Endothelial cell of umbilical vein (primary cell): ENCODE measurements around the gene RXFP4. TPM values are rescaled to one million over a fixed set of nuclear protein-coding genes. Genes with fewer than 3 reads are reported as not detected.

Source experiments
- BruUV-seq: library from RNA; stranded (reverse); fragments of 400-500 nt; replicated peaks from 2 replicates; lab custom pipeline; 2021; lab: Mats Ljungman, UMichigan
- CTCF ChIA-PET: fragments of 300-600, 350-600 bp; sonication (Branson Sonifier 250); formaldehyde crosslinking; loops from one replicate; lab custom pipeline; 2021; ENCODE audit warnings: antibody characterized with exemption, inconsistent platforms; lab: Charles Lee
- POLR2A ChIA-PET: fragments of 300-600, 350-600 bp; sonication (Branson Sonifier 250); formaldehyde crosslinking; loops from one replicate; lab custom pipeline; 2021; ENCODE audit warnings: antibody characterized with exemption, inconsistent platforms; lab: Charles Lee
- DNase-seq: peaks from one replicate; pipeline ENCODE4 v3.0.0-alpha.2; 2011; ENCODE audit warnings: low read depth, low spot score
- FAIRE-seq: peaks from 2 replicates; lab custom pipeline; 2011; peaks lifted over from hg19 to GRCh38; lab: Jason Lieb, UNC
- H2AFZ ChIP-seq: 2 replicates; pipeline ENCODE4 v1.6.0; 2012; ENCODE audit warnings: low read depth, low read length, control low read depth, inconsistent platforms
- H3K27ac ChIP-seq: 2 replicates; pipeline ENCODE4 v1.5.1; 2011; ENCODE audit warnings: low read depth, mild to moderate bottlenecking, control low read depth, low read length, moderate library complexity; ENCODE audit not compliant: insufficient read depth
- H3K27me3 ChIP-seq, 2 experiments: 2 replicates each; pipeline versions ENCODE4 v1.6.0 to v1.6.1; 2011; ENCODE audit warnings: low read length in 2 of 2, mixed read lengths in 1 of 2; ENCODE audit not compliant: control insufficient read depth in 2 of 2, insufficient read depth in 2 of 2
- H3K36me3 ChIP-seq, 2 experiments: 2 replicates in 1 of 2; 3 replicates in 1 of 2; pipeline ENCODE4 v1.5.1; 2011; ENCODE audit warnings: low read length in 2 of 2, mild to moderate bottlenecking in 1 of 2, moderate library complexity in 1 of 2; ENCODE audit not compliant: control insufficient read depth in 2 of 2, insufficient read depth in 2 of 2; ENCODE audit errors: extremely low read depth in 1 of 2
- H3K4me1 ChIP-seq: 3 replicates; pipeline ENCODE4 v1.5.1; 2011; ENCODE audit warnings: mild to moderate bottlenecking, low read length; ENCODE audit not compliant: control insufficient read depth, insufficient read depth; ENCODE audit errors: extremely low read depth
- H3K4me2 ChIP-seq: 2 replicates; pipeline ENCODE4 v1.6.1; 2011; ENCODE audit warnings: low read length, control low read depth, mixed read lengths; ENCODE audit not compliant: insufficient read depth
- H3K4me3 ChIP-seq, 3 experiments: fragments of 200-600 bp in 1 of 3; sonication (generic), shearing (Covaris generic) in 1 of 3; replicated peaks in 1 of 3; 2 replicates each; pipeline ENCODE4 v1.5.1; 2011 to 2016; ENCODE audit warnings: control low read depth in 3 of 3, low read length in 3 of 3, mild to moderate bottlenecking in 2 of 3, inconsistent platforms in 1 of 3, low read depth in 1 of 3, moderate library complexity in 1 of 3; ENCODE audit not compliant: insufficient read depth in 1 of 3
- H3K79me2 ChIP-seq: 2 replicates; pipeline ENCODE4 v1.6.0; 2012; ENCODE audit warnings: low read length, inconsistent platforms; ENCODE audit not compliant: control insufficient read depth, insufficient read depth
- H3K9ac ChIP-seq: replicated peaks from 2 replicates; pipeline ENCODE3; 2011; ENCODE audit warnings: low read length, control low read depth; ENCODE audit not compliant: insufficient read depth; ENCODE audit errors: extremely low read depth
- H3K9me1 ChIP-seq: replicated peaks from 3 replicates; pipeline ENCODE4 v1.6.0; 2011; ENCODE audit warnings: mild to moderate bottlenecking, low read length; ENCODE audit not compliant: control insufficient read depth, insufficient read depth; ENCODE audit errors: extremely low read depth
- H3K9me3 ChIP-seq: replicated peaks from 2 replicates; pipeline ENCODE4 v1.5.1; 2012; ENCODE audit warnings: low read length, inconsistent platforms; ENCODE audit not compliant: control insufficient read depth, insufficient read depth
- H4K20me1 ChIP-seq: replicated peaks from 2 replicates; pipeline ENCODE3; 2011; ENCODE audit warnings: mild to moderate bottlenecking, low read length; ENCODE audit not compliant: control insufficient read depth, insufficient read depth; ENCODE audit errors: extremely low read depth
- FOS ChIP-seq: IDR thresholded peaks from 2 replicates; pipeline ENCODE4 v1.6.1; 2011; ENCODE audit warnings: mild to moderate bottlenecking, low read length, moderate library complexity, borderline replicate concordance; ENCODE audit not compliant: insufficient read depth
- GATA2 ChIP-seq: IDR thresholded peaks from 2 replicates; pipeline ENCODE4 v1.7.0; 2011; ENCODE audit warnings: low read depth, mild to moderate bottlenecking, moderate library complexity, mixed read lengths, low read length; ENCODE audit not compliant: insufficient read length, insufficient read depth
- JUN ChIP-seq: IDR thresholded peaks from 2 replicates; pipeline ENCODE4 v1.6.1; 2011; ENCODE audit warnings: borderline replicate concordance, low read depth; ENCODE audit not compliant: insufficient read length, insufficient read depth
- MYC ChIP-seq: IDR thresholded peaks from one replicate; pipeline ENCODE4 v1.6.1; 2011; ENCODE audit warnings: mild to moderate bottlenecking, low read depth, low read length
- POLR2A ChIP-seq: IDR thresholded peaks from 2 replicates; pipeline ENCODE4 v1.6.1; 2012; ENCODE audit warnings: low read depth, mild to moderate bottlenecking, control low read depth, low read length
- POLR2AphosphoS5 ChIP-seq: IDR thresholded peaks from 2 replicates; pipeline ENCODE4 v1.6.1; 2012; ENCODE audit warnings: low read depth, mild to moderate bottlenecking, control low read depth, low read length, moderate library complexity; ENCODE audit not compliant: insufficient read depth
- dilution Hi-C: fragments of 300-500 bp; cut with MboI; formaldehyde crosslinking; loops from one replicate; pipeline ENCODE4 v1.15.0; 2019; ENCODE audit warnings: low sequenced_read_pairs; ENCODE audit not compliant: extremely low pct_ligation_motif_present
- intact Hi-C: fragments of 100-400 bp; cut with micrococcal nuclease; formaldehyde crosslinking; loops from one replicate; pipeline ENCODE4 v1.10.0; 2022
- polyA plus RNA-seq, 4 experiments: library from polyadenylated mRNA; depleted of rRNA in 3 of 4; stranded (reverse) in 3 of 4; unstranded in 1 of 4; fragments of >200 nt; gene quantifications; 2 replicates each; pipeline versions ENCODE4 v1.2.1 to v1.2.3, GENCODE V29; 2011 to 2012; ENCODE audit warnings: missing spikeins in 1 of 4
- total RNA-seq: library from RNA; stranded (reverse); gene quantifications from 2 replicates; pipeline ENCODE4 v1.2.3, GENCODE V29; 2021
- TF ChIP-seq, protein P1 (sequence below), 2 donors: IDR thresholded peaks; 1 replicate in 1 of 2; 2 replicates in 1 of 2; pipeline ENCODE4 v1.5.1; 2011; ENCODE audit warnings: low read length in 2 of 2, mild to moderate bottlenecking in 2 of 2, moderate library complexity in 2 of 2, control low read depth in 1 of 2, inconsistent platforms in 1 of 2, low read depth in 1 of 2; ENCODE audit not compliant: insufficient read depth in 1 of 2; ENCODE audit errors: extremely low read depth in 1 of 2
- TF ChIP-seq, protein P2 (sequence below): IDR thresholded peaks from 2 replicates; pipeline ENCODE4 v1.6.1; 2011; ENCODE audit not compliant: insufficient read depth, insufficient read length

Gene RXFP4
- total and polyA plus RNA-seq, 2 donors (not counting 3 experiments of a cell fraction or from before 2014, with no cell fraction given), result not detected

DNA sequence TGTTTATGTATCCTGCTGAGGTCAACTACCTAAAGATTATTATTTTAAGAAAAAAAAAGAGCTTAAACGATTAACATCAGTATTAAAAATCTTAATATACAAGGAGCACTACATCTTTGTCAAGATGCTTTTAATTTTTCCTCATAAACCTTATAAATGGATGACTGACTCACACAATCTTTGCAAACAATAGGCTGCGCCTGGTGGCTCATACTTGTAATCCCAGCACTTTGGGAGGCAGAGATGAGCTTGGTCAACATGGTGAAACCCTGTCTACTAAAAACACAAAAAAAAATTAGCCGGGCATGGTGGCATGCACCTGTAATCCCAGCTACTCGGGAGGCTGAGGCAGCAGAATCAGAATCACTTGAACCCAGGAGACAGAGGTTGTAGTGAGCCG is 9.0 kb upstream of the RXFP4 start:
- Histone ChIP-seq H3K9me3 (no peaks in the 10 kb centered on the region), H3K36me3 (peaks cover 11 to 18% of the 10 kb centered on the region in 2 experiments), H2AFZ (no peak overlapping the region), H3K27ac (no peak overlapping the region), H3K4me2 (peak overlapping the region; percentile 84), H3K4me3 (peak overlapping the region in 1 of 3 experiments; percentile 92), H3K9me1 (no peaks in the 10 kb centered on the region), H4K20me1 (peaks cover 4% of the 10 kb centered on the region), H3K79me2 (peaks cover 56% of the 10 kb centered on the region), H3K9ac (peak overlapping the region; percentile 84), H3K27me3 (no peaks in the 10 kb centered on the region), H3K4me1 (peaks cover 42% of the 10 kb centered on the region)
- dilution Hi-C loops (no loop called here), intact Hi-C loops (no loop called here)
- FAIRE-seq, result no peak
- no peak for TF ChIP-seq MYC
- TF ChIP-seq, protein P1, sequence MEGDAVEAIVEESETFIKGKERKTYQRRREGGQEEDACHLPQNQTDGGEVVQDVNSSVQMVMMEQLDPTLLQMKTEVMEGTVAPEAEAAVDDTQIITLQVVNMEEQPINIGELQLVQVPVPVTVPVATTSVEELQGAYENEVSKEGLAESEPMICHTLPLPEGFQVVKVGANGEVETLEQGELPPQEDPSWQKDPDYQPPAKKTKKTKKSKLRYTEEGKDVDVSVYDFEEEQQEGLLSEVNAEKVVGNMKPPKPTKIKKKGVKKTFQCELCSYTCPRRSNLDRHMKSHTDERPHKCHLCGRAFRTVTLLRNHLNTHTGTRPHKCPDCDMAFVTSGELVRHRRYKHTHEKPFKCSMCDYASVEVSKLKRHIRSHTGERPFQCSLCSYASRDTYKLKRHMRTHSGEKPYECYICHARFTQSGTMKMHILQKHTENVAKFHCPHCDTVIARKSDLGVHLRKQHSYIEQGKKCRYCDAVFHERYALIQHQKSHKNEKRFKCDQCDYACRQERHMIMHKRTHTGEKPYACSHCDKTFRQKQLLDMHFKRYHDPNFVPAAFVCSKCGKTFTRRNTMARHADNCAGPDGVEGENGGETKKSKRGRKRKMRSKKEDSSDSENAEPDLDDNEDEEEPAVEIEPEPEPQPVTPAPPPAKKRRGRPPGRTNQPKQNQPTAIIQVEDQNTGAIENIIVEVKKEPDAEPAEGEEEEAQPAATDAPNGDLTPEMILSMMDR (IDR thresholded peaks at IDR 0.05; ENCODE audit: extremely low read depth in 1 of 2, insufficient read depth in 1 of 2, low read depth in 1 of 2, low read length in 2 of 2), result no peak
- TF ChIP-seq POLR2A, result no peak
- no peak for TF ChIP-seq GATA2
- no peak for TF ChIP-seq POLR2AphosphoS5
- TF ChIP-seq, protein P2, sequence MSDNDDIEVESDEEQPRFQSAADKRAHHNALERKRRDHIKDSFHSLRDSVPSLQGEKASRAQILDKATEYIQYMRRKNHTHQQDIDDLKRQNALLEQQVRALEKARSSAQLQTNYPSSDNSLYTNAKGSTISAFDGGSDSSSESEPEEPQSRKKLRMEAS, result no peak
- TF ChIP-seq FOS, result peak; percentile 3
- TF ChIP-seq JUN, result peak; percentile 6
- DNase-seq, result no peak
- no TSS peak for BruUV-seq
- ChIA-PET POLR2A (interaction anchor here (0.7 kb wide), 1 partner anchor 790 kb away, joined by 3 read pairs; no protein-coding TSS in a partner anchor), CTCF (interaction anchor here (0.9 to 6.7 kb wide), 7 partner anchors 11 to 134 kb away, joined by 3 to 57 read pairs (median 4); partner anchors contain the start of gene ARHGEF2)
